COR-L47 (cell line): ENCODE measurements around the gene LTN1.

ENCODE experiments used
- DNase-seq: peaks from one replicate; lab custom pipeline; 2025; lab: John Stamatoyannopoulos, UW

Gene LTN1

DNA sequence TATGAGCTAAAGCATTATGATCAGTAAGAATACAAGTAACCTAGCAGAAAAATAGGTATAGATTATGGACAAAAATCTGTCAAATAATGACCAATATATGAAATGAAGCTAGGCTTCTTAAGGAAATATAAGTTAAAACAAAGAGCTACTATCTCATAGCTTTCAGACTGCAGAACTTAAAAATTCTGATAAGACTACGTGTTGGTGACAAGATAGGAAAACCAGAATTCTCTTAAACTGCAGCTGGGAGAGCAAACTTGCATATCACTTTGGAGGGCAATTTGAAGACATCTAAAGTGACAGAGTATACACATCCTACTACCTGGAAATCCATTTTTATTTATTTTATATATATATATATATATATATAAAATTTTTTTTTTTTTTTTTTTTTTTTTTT, 65.5 kb downstream of the LTN1 start:
- DNase-seq = no peak

DNA sequence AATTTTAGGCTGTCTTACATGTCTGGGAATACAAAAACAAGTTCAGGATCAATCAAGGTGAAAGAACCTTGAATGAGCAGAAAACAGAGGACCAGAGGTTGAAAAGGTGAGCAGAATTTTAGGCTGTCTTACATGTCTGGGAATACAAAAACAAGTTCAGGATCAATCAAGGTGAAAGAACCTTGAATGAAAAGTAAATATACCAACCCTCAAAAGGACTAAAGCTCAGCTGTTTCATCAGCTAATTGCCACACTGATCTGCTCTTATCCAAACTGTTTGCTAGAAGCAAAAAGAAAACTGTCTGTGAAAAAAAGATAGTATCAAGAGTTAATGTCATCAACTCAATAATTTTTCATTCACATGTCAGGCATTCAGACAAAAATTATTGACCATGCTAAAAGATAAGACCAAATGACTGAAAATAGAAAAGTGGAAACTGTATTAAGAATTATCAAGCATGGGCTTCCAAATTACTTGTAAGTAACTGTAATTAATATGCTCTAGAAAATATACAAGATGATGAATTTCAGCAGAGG, 69.2 kb downstream of the LTN1 start:
- DNase-seq = no peak

DNA sequence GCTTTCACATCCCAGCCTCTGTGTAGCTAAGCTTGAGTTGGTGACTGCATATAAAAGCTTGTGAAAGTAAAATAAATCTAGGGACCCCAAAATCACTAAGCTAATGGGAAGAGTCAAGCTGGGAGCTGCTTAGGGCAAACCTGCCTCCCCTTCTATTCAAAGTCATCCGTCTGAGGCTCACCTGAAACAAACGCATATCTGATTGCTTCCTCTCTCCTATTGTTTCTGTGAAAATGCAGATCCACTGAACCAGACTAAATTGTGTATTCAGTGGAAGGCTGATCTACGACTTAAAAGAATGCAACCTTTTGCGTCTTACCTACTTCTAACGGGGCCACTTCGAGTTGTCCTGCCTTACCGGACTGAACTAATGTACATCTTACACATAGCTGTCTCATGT, 70.3 kb downstream of the LTN1 start:
- no peak for DNase-seq

DNA sequence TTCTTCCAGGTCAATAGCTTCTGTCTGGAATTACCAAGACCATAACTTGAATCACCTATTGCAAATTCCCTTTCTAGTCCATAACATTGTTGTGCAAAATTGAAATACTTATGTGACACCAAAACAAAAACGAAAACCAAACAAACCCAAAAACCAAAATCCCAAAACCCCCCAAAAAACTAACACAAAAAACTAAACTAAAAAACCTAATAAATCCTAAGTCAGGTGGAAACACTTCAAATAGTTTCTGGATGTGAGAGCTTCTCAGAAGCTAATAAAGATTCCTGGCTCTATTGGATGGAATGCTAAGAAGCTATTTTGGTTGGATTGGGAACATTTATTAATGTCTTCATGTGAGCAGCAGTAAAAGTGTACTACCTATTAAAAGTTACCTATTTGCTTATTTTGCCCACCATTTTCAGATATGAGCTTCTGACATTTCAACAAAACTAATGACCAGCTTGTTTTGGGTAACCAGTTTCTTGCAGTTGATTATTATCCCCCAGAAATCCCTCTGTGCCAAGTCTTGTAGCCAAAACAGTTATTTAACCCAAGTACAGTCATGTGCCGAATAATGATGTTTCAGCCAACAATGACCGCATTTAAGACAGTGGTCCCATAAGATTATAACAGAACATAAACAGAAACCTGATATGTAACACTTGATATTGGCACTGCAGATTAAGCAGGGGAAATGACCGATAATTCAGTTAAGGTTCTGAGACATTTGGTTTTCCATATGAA, 76.4 kb downstream of the LTN1 start:
- DNase-seq = no peak

DNA sequence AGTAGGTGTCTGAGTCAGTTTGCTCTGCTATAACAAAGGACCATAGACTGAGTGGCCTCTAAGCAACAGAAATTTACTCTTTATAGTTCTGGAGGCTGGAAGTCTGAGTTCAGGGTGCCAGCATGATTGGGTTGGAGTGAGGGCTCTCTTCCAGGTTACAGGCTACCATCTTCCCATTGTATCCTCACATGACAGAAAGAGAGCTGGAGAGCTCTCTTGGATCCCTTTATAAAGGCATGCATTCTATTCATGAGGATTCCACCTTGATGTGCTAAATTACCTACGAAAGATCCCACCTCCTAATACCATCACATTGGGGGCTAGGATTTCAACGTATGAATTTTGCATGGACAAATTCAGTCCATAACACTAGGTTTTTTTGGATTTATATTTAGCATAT, 79.6 kb downstream of the LTN1 start:
- DNase-seq = no peak

DNA sequence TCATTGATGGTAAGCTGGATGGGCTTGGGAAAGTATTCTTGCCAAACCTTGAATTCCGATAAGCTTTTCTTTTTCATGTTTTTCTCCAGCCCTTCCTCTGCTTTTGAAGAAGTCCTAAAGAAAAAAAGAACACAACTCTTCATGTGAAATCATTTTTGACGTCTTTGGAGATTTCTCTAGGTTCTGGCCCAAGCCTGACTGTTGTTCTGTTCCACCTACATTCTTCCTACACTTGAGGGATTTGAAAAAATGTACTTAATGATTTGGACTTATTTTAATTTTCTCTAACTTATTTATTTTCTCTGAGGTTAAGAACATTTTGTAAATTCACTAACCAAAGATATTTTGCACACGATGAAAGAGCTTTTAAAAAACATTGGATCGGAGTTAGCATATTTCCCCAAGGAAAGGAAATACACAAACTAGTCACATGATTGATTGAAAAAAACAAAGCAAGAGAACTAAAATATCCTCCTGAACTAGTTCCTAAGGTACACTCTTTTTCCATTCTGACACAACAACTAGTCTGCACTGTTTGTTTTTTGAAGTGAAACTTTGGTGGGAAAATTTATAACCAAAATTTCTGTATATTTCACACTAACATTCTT, 82.3 kb downstream of the LTN1 start:
- no peak for DNase-seq

DNA sequence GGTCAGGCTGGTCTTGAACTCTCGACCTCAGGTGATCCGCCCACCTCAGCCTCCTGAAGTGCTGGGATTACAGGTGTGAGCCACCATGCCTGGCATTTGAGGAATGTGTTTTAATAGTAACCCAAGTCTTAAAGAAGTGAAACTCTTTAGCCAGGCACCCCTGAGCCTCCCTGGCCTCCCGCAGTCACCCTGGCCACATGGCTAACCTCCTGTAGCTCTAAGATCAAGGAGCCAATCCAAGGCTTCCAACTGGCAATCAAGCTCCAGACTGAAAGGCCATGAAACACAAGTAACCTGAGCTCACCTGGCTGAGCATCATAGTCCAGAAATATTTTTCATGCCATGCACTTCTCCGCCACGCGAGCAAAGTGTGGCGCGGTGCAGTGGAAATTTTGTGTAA, 84.3 kb downstream of the LTN1 start:
- DNase-seq = no peak

DNA sequence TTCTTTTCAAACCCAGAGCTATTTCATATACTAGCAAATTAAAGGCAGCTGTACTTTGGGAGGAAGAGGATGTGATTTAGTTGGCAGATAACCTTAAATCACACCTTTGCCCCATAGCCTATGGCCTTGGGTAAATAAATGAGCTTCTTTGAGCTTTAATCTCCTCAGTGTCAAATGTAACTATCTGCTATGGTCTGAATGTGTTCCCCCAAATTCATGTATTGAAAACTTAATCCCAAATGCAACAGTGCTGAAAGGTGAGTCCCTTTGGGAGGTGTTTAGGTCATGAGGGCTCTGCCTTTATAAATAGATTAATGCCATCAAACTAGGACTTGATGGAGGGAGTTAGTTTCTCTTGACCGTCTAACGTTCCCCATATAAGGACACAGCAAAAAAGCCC, 85.8 kb downstream of the LTN1 start:
- DNase-seq = no peak

DNA sequence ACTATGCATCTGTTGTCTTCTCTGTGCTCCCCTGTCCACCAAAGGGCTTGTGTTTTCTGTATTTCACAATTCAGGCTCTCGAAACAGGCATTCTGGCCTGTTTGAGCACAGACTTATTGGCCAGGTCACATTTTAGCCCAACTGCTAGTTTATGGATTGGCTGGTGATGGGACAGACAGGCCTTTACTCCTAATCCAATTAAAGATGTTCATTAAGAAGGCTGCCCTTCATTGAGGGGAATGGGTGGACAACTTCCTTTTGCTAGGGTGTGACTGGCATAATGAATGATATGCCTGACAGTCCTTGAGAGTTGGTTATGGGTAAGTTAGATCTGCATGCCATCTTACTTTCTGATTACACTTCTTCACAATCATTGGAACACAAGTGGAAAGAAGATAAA, 86.4 kb downstream of the LTN1 start:
- DNase-seq = no peak

DNA sequence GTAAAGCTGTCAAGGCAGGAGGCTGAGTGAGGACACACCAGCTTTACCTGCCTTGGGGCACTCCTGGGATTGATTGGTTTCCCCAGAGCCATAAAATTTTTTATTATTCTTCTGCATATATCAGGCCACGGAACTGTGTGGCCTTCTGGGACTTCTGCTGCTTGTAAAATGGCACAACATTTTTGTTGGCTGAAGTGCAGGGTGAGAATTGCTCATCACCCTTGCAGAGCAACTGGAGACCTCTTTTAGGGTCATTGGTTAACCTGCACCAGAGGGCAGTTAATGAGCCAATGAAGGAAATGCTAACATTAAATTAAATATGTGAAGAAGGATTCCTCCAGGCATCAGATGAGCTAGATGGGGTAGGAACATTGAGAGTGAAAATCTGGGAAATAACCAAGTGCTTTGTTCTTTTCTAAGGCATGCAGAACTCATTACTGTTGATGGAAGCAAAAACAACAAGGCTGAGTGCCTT, 87.7 kb downstream of the LTN1 start:
- no peak for DNase-seq

DNA sequence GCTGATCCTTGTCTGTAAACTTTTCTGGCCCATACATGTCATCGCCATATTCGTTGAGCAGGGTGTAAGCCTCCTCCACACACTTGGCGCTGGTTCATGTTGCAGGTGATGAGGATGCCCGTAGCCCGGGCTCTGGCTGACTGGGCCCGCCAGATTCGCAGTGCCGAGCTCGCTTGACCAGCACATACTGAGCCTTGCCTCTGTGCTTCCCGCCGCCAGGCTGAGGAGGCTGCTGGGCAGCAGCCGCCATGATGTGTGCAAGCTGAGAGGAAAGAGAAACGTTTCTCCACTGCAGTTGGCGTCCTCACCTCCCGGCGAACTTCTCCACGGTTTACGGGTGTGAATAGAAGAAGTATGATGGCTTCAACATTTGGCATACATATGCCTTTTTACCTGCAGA, 89.2 kb downstream of the LTN1 start:
- no peak for DNase-seq

DNA sequence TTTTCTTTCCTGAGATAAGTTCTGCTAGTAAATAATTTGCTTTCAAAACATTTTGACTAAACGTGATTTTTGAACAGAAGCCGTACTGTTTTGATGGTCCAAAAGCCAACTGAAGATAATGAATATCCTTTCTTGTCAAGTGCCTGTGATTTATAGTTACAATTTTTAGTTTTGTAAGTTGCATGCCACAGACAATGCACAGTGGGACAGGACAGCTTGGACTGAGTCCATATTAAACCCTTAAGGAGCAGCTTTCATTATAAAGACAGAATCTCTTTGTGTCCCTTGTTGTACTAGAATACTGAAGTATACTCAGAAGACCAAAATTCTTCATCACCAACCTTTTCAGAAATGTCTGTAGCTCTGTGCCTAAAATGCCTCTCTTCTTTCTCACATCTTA, 92.2 kb downstream of the LTN1 start:
- no peak for DNase-seq

DNA sequence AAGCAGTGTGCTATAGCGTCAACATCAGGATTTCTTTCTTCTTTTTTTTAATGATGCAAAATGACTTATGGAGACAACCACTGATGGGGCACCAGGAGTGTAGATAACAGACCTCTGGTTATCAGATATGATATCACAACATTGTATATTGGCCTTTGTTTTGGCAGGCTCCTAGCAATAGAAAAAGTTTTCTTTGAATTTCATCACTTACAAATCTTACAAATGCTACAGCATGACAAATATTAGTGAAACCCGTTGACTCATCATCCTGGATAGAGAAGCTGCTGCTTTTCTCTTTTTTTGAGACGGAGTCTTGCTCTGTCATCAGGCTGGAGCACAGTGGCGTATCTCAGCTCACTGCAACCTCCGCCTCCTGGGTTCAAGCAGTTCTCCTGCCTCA, 92.9 kb downstream of the LTN1 start:
- no peak for DNase-seq

DNA sequence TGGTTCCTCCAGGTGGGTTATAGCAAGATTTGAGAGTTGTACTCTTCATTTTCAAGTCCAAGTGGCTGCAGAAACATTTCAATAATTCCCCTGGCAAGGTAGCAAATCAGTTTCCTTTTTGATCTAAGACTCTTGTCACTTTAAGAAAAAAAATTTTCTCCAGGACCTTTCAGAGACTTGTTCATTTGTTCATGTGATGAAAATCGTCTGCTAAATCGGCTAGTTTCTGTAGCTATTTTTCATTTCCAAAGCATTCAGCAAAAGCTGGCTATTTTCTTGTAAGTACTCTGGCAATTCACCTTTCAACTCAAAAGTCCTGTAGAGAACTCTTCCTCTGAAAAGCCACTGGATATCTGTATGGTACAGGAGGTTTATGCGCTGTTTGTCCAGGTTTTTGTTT, 93.5 kb downstream of the LTN1 start:
- no peak for DNase-seq

DNA sequence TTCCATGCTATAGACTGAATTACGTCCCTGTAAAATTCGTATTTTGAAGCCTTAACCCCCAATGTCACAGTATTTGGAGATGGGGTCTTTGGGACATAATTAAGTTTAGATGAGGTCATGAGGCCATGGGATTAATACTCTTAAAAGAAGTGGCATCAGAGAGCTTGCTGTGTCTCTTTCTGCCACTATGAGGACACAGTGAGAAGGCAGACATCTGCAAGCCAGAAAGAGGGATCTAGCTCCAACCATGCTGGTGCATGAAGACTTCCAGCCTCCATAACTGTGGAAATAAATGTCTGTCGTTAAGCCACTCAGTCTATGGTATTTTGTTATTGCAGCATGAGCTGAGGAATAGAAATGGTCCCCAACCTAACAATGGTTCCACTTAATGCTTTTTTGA, 99.0 kb downstream of the LTN1 start:
- no peak for DNase-seq

DNA sequence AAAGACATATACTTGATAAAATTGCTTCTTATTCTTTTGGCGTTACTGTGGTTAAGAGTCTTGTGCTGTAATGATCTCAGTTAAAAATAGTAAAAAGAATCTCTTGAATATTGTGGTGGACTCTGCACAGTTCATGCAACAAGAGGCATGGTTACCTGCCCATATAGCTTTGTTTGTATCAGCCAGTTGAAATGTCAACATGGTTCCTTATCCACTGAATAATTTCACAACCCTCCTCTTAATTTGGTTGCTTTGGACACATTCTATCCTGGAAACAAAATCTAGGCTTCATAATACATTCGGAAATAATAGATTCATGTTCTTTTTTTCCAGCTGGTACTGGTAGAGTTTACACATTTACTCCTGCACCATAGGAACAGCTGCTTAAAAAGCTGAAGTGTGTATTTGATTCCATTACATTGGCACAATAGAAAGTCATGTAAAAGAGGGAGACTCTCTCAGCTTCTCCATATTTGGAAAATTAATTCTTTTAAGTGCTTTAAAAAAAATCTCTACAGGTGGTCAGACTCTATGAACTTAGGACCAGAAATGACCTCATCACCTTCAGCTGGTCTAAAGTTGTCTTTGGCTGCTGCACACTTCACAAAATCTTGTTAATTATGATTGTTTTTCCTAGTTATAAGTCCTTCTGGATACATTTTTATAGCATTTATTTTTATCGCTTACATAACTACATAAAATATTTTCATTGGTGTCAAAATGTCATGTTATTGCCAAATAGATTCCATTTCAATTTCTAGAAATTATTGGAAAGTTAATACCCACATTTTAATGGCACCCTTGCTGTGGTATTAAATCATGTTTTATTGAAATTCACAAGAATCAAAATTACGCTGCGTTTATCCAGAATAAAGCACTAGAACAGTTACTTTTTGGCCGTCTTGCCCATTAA, 100.2 kb downstream of the LTN1 start:
- DNase-seq = no peak

DNA sequence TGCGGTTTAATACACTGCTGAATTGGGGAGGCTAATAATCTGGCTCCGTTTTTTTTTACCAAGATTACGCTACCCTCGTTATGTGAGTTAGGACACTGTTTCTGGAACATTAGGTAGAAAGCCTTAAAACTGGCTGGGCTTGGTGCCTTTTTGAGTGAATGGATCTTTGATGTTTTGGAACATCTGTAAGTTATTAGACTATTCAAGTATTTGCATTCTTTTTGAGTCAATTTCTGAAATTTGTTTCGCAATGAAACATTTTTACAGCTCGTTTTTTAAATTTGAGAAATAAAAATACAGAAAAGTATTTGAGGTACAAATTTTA, 106.9 kb downstream of the LTN1 start:
- no peak for DNase-seq

DNA sequence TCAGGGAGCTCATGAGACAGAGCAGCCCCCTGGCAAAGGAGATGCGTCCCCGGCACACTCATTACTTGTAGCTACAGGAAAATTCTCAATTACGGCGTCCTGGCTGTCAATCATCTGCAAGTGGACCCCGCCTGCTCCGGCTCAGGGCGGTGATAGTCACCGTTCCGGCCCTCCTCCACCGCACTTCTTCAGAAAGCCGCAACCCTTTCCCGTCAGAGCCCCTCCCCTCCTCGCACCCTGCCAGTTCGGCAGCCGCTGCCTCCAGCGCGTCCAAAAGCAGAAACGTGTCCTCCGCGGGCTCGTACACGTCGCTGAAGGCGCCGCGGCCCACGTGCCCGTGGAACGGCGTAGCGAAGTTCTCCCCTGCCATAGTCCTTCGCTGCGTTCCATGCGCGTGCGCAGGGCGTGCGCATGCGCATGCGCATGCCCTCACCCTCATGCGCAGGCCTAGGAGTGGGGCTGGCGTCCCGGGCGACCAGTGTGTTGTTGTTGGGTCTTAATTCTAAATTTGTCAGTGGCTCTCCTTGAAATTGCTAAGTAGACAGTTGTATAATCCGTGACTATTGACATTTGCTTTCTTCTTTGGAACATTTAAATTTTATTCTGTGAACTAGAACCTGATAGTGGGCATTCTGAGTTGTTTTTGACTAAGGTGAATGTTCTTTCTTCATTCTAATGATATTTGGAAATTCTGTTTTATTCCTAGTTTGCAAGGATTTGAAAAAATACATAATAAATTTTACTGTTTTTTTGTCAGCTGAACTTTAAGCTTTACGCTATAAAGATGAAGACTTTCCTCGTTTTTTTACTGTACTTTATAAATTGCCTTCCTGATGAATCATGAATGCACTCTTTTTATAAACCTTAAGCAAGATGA, 107.5 kb downstream of the LTN1 start:
- peak; percentile 95 for DNase-seq

DNA sequence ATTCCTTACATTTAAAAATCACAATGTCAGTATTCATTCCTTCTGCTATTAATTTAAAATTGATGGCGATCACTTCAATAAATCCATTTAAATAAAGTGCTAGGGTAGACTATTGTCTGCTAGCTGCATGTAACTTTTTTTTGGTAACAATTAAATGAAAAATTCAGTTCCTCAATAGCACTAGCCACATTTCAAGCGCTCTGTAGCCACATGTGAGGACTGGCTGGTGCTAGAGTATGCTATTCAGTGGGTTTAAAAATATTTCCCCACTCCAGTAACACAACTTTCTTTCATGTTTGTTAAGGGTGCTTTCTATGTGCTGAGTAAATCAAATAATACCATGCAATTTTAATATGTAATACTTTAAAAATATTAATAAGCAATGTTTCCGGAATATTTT, 108.2 kb downstream of the LTN1 start:
- DNase-seq = no peak

DNA sequence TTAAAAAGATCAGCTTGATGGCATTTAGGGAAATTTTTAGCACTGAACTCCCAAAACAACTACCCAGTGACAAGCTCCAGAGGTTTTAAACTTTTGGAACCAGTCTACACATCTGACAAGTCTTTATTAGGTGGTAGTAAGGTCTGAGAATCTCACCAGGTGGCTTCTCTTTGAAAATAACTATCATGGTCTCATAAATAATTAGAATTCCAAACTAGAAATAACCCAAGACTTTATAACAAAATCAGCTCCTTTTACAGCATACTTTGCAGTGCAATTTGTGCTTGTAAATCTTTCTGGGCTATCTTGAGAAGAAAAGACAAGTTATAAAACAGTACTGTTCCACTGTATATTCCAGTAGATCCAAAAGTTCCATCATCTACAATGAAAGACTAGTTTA, 108.7 kb downstream of the LTN1 start:
- no peak for DNase-seq

DNA sequence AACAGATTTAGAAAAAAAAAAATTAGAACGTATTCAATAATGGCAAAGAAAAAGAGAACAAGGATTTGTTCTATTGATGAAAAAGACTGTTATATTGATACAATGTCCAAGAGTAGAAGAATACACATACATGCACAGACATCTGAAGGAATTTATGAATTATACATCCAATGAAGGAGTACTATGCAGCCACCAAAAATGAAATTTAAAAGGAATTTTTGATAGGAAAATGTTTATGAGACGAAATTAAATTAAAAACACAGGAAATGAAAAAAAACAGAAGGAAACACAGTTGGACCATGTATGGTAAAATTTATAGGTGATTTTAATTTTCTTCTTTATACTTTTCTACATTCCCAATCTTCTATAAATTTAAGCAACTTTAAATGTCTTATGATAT, 110.3 kb downstream of the LTN1 start:
- no peak for DNase-seq
